HuH-7 (cell line): ENCODE data around the gene ZNF57.
"Not testable (repeated sequence)": the region's sequence is repeated elsewhere in the genome, so short reads cannot be mapped to it uniquely, and the experiment has no call there.

Experiments used
- DNase-seq: peaks from one replicate; pipeline ENCODE4 v3.0.0; 2011; ENCODE audit warnings: low spot score

The ZNF57 gene

GRCh38 chr19:2952953-2953481 is 52.3 kb downstream of the ZNF57 start:
- DNase-seq: no peak

- DNase-seq: no peak
Observed at GRCh38 chr19:2957160-2957559, 56.4 kb downstream of the ZNF57 start.

GRCh38 chr19:2960120-2960519 is 59.4 kb downstream of the ZNF57 start:
- DNase-seq: no peak

GRCh38 chr19:2962018-2962670 is 61.4 kb downstream of the ZNF57 start:
- DNase-seq: no peak

GRCh38 chr19:2963122-2963521 is 62.4 kb downstream of the ZNF57 start:
- DNase-seq: no peak

- DNase-seq: not testable (repeated sequence)
Observed at GRCh38 chr19:2963631-2964030, 62.9 kb downstream of the ZNF57 start.

- no peak for DNase-seq
Observed at GRCh38 chr19:2964874-2965273, 64.1 kb downstream of the ZNF57 start.

GRCh38 chr19:2967972-2968371 is 67.2 kb downstream of the ZNF57 start:
- DNase-seq: no peak
